IPS DF 4.7 (cell line): ENCODE results near the gene CFAP53.

Source experiments
- DNase-seq: peaks from one replicate; pipeline ENCODE4 v3.0.0-alpha.2; 2013; ENCODE audit warnings: low spot score; ENCODE audit errors: extremely low read depth

CFAP53 gene

DNA sequence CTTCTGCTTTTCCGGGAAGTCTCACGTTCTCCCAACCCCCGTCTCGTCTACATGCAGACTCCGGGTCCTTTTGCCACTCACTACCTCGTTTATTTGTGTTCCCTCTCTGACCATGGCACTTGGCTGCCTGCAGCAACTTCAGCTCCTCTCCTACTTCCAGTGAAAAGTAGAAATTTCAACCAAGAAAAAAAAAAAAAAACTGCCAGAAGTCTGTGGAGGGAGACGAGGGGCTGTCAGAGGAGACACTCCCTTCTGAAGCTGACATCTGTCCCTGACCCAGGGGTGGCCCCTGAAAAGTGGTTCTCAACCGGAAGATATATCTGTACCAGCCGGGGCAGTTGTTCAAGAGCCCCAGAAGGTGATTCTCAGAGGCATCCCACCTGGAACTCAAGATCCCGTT lies 70.6 kb downstream of the CFAP53 start:
- DNase-seq = no peak

DNA sequence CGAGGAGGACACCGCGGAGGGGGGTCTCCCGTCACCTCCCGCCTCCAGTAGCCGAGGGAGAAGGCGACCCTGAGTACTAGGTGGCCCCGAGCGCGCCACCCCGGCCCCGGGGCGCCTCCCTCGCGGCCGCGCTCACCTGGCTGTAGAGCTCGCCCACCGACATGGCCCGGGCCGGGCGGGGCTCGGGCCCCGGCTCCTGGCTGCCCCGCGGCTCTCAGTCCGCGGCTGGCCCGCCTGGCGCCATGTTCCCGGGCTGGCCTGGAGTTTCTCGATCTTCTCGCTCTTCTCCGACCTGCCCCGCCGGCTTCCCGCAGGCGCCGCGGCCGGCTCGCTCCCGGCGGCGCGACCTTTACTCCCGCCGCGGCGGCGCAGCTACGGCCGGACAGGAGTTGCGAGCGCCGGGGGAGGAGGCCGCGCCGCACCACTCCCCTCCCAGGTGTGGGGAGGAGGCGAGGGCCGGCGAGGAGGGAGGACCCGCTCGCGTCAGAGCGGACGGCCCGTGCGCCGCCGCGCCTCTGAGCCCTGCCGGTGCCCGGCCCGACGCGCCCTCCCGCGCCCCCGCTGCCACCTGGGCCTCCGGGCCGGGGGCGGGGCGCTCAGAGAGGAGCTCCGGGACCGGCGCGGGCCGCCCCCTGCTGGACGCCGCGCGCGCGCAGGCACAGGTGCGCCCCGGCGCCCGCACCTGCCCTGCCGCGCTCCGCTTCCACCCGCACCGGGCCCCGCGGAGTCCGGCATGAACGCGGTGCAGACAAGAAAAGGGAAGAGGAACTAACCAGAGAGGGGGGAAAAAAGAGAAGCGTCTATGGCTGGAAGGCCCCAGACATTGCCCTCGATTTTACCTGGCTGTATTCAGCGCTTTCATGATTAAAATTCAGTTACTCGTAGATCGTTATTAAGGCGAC lies 71.4 kb downstream of the CFAP53 start, which contains the start of gene MYO5B:
TSS of gene MYO5B (minus strand) at position 517 of the 902 bp plus-strand sequence. CDS start at position 163, 354 bp downstream.
- no peak for DNase-seq

DNA sequence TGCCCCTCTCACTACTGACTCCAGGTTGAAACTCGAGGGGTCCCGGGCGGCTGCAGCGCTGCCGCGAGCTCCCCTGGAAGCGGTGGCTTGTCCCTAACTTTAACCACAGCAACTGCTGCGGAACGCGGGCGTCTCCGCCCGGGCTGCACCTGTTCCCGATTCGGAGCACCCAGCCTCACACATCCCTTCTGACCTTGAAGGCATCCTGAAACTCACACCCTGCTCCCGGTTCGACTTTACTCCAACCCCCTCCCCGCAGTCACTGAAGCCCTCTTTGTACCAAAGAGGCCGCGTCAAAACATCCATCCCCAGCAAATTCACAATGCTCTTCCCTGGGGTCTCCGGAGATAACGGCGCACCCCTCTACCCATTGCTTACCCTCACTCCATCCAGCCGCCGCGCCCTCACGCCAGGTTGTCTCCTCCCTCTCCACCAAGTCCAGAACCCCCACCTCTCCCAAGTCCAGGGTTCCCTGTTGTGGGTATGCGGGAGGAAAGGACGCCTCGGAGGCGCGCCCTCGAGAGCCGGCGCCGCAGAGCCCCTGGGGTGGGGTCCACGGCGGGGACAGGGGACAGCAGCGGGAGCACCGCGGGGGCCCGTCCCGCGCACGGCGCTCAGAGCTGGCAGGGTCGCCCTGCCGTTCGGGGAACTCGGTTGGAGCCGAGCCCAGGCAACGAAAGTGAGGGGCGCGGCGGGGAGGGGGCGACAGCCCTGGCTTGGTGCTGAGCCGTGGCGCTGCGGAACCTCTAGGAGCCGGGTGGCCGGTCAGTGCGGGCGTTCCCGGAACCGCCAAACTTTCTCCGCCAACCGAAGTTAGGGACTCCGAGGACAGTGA lies 72.3 kb downstream of the CFAP53 start:
- no peak for DNase-seq

DNA sequence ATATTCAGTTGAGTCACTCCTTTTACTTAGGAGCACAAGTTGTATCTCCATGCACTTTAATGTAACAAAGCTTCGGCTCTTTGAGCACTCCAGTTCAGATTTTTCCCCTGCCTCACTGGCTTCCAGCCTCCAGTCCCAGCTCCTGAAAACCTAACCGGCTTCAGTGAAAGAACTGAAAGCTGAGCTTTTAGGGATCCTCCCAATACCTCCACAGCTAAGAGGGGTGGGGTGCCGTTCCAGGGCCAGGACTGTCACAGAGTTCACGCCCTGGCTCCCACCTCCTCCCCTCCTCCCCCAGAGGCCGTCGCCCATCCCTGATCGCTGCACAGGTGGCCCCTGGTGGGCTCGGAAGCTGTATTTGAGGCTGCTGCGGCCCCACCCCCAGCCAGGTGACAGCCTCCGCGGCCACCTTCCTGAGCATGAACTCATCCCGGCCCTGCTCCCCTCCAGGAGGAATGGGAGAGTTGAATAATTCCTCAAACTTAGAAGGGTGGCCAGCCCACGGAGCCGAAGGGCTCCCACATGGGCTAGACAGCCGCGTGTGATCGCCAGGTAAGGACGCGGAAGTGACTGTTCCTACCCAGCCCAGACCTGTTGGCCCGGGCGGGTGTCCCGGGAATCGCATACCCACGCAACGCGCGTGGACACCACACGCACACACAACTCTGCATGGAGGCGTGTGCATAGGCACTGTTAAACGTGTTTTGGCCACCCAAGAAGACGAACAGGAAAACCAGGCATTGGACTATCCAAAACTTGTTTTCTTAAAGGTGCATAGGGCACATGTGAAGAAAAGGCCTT lies 73.1 kb downstream of the CFAP53 start:
- no peak for DNase-seq

DNA sequence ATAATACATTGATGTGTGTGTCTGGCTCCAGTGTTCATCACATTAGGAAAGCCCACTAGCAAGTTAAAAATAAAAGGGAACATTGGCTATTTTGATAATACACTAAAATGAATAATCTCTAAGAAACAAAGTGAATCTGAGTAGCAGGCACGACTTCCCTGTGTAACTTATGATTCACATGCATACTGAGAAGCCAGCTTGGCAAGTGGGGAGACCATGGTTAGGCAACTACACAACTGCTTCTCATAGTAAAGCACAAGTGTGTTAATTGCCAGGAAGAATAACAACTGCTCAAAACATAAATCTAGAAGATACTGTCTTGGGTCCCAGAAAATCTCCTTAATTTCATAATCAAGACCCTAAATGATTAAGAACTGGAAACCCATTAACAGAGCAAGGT lies 75.4 kb downstream of the CFAP53 start:
- no peak for DNase-seq

DNA sequence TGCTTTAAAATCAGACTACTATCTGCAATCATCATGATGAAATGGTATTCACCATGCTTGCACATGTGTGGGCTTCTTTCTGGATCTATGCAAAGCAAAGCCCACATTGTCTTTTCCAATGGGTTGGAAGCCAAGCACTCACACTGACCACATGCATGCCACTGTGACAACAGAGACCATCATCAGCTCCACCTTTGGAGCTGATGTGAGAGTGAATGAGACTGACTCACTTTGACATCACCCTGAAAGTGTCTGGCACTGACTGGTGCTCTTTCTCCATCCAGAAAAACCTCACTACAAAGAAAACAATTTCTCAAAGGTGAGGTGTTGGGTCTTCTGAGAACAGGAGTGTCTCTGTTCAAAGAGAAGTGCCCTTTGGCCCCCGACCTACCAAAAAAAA lies 76.1 kb downstream of the CFAP53 start:
- no peak for DNase-seq

DNA sequence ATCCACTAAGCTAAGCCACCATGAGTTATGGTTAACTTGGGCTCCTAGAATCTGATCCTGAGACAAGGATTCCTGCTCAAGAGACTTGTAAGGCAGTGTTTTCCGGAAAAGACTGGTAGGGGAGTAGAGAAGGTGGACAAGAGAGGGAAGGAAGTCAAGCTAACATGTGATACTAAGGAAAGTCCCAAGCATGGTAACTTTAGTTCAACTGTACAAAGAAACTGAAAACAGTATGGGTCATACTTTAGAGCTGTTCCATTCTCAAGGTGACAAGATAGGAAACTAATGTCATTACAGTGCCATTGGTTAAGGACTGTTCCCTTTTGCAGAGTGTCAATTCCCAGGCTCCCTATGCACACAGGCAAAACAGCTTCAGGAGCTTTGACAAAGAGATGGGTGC lies 77.1 kb downstream of the CFAP53 start:
- no peak for DNase-seq

DNA sequence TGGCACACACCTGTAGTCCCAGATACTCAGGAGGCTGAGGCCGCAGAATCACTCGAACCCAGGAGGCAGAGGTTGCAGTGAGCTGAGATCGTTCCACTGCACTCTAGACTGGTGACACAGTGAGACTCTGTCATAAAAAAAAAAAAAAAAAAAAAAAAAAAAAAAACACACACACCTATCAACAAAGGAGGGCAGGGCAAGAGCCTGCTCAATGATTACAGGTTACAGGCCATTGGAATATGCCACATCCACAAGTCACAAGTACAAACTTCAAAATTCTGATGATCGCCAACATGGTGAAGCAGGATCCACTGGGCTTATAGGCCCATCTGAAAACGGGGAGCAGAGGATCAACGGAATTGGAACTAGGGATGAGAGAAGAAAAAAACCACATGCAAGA lies 77.6 kb downstream of the CFAP53 start:
- no peak for DNase-seq

DNA sequence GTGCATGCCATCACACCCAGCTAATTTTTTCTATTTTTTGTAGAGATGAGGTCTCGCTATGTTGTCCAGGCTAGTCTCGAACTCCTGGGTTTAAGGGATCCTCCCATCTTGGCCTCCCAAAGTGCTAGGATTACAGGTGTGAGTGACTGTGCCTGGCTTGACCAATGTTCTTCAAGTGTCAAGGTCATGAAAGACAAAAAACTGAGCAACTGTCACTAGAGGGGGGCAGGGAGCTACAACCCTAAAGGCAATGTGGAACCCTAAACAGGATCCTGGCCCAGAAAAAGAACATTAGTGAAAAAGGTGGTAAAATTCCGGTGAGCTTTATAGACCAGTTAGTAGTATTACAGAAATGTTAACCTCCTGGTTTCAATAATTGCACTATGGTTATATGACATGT lies 78.6 kb downstream of the CFAP53 start:
- no peak for DNase-seq

DNA sequence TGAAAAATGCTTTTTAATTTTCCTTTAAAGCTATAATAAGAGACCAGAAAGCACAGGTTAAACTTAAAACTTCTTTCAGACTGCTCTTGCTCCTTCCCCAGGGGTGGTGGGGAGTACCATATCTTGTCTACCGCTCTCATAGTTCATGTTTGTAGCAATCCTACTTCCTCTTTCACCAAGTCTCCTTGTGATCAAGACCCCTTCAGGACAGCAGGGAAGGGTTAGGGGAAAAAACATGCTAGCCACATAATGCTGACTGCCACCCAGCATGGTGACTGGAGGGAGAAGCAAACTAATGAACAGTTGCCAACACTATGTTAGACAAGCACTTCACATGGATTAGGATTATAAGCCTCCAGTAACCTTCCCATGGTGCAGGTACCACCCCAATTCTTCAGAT lies 79.9 kb downstream of the CFAP53 start:
- DNase-seq = no peak

DNA sequence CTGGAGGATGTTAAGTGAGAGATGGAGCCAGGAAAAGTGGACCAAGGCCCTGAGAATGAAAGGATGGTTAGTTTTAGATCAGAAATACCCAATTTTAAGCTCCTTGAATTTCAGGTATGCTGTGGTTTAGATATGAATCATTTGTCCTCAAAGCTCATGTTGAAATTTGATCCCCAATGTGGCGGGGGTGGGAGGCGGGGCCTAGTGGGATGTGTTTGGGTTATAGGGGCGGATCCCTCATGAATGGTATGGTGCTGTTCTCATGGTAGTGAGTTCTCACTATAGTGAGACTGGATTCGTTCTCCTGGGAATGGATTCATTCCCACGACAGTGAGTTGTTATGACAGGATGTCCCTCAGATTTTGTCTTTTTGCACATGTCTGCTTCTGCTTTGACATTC lies 82.7 kb downstream of the CFAP53 start:
- DNase-seq = no peak

DNA sequence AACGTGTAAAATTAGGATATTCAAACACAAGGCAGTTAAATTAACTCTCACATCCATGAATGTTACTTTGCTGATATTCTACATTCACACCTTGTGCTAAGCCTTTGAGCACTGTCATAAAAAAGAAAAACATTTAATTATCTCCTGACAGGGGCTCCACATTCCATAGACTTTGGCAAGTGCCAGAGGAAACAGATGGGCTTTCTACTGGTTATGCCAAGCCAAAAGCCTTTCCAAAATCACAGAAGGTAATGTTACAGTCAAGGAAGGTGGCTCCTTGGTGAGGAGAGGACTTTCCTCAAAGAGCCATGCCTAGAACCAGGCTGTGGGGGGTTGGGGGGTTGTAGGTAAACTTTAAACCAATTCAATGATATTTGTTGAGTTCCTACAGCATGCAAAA lies 83.8 kb downstream of the CFAP53 start:
- DNase-seq = no peak

DNA sequence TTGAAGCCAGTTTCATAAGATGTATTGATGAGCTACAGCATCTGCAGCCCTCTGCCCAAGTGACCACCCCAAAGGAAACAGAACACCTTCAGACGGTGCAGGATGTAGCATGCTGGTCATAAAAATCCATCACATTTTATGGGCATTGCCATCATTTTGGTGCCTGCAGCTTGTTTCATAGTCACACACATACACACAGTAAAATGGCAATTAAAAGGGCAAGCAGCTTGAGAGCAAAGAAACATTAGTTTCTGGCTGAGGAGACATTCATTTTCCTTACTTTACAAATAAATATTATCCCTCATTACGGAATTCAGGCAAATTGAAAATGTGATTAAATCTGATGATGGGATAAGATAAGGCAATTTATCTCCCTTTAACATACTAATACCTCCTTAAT lies 84.7 kb downstream of the CFAP53 start:
- DNase-seq = no peak

DNA sequence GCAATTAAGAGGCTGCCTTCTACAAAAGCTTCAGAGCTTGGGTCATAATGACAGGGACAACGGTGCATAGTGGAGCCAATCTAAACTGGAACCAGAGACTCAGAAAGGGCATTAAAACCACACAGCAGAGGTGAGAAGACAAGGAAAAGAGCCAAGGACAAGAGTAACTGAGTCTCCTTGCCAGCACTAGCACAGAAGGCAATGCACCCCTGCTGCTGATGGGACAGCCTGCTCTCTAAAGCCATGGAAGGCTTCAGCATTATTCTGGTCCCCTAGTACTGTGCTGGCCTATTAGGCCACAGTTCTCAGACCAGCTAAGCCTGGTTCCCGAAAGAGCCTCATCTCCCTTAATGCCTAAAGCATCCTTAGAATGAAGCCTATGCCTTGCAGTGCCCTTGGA lies 86.8 kb downstream of the CFAP53 start:
- no peak for DNase-seq

DNA sequence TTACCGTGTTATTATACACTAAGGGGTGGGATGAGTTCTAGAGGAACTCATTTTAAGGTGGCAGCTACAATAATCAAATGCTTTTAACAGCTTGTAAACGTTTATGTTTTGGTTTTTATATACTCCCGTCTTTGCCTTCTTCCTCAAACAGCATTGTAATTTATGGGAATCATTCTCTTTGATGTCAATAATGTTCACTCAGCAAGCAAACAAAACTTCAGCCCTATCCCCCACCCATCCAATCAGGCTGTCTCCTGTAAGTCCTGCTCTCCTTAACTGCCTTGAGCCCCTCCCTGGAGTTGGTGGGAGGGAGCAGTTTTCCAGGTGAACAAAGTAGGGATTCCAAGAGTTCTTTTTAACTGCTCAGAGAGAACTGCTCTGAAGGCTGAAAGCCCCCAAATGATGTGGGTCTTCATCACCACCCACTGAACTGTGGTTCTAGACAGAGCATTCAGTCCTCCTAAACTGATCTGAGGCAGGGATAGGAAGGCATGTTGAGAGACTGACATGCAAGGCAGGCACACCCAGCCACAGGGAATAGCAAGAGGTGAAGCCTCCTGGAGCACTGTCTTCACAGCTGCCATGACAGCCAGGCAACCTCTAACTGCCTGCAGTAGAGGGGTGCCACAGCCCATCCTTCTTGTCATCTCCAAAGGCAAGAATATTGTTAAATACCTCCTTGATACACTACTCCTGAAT lies 88.9 kb downstream of the CFAP53 start:
- no peak for DNase-seq
